GM12865 (cell line): ENCODE data around the gene ARHGEF39.
"Not testable (repeated sequence)": the region's sequence is repeated elsewhere in the genome, so short reads cannot be mapped to it uniquely, and the experiment has no call there.

Experiments used
- DNase-seq: peaks from one replicate; pipeline ENCODE4 v3.0.0; 2010; ENCODE audit warnings: low read depth
- H3K4me3 ChIP-seq: 2 replicates; pipeline ENCODE4 v1.5.1; 2011; ENCODE audit warnings: mild to moderate bottlenecking, low read depth, low read length, control low read depth
- CTCF ChIP-seq: IDR thresholded peaks from 2 replicates; pipeline ENCODE4 v1.5.1; 2011; ENCODE audit warnings: low read length, control low read depth, low read depth, inconsistent platforms; ENCODE audit not compliant: insufficient read depth; ENCODE audit errors: missing control alignments

The ARHGEF39 gene

GRCh38 chr9:35617548-35617947 lies 47.4 kb downstream of the ARHGEF39 start:
- no peak for TF ChIP-seq CTCF
- DNase-seq, result no peak
- H3K4me3 ChIP-seq, result peak overlapping the region; percentile 65

GRCh38 chr9:35616681-35617459 lies 48.1 kb downstream of the ARHGEF39 start:
- TF ChIP-seq CTCF, result peak; percentile 25
- H3K4me3 ChIP-seq, result peak overlapping the region; percentile 65
- DNase-seq, result peak; percentile 81

- TF ChIP-seq CTCF, result no peak
- no peak for DNase-seq
- H3K4me3 ChIP-seq, result no peak overlapping the region
These were observed 48.9 kb downstream of the ARHGEF39 start for GRCh38 chr9:35615981-35616680.

- DNase-seq, result no peak
- TF ChIP-seq CTCF, result no peak
These were observed 52.2 kb downstream of the ARHGEF39 start for GRCh38 chr9:35612843-35613242.

GRCh38 chr9:35612066-35612465 lies 52.9 kb downstream of the ARHGEF39 start:
- H3K4me3 ChIP-seq, DNase-seq: not testable (repeated sequence)

More at GRCh38 chr9:35612843-35613242, 52.2 kb downstream of the ARHGEF39 start:
- no peak overlapping the region for H3K4me3 ChIP-seq

- TF ChIP-seq CTCF, result peak; percentile 79
- H3K4me3 ChIP-seq, result no peak overlapping the region
- peak; percentile 67 for DNase-seq
These were observed 53.7 kb downstream of the ARHGEF39 start for GRCh38 chr9:35611230-35611797.

- no peak for DNase-seq
- no peak for TF ChIP-seq CTCF
- no peak overlapping the region for H3K4me3 ChIP-seq
These were observed 55.2 kb downstream of the ARHGEF39 start for GRCh38 chr9:35609820-35610163.
